WTC11 (cell line): Measurements from ENCODE around the gene ZBTB39. TPM values are rescaled to one million over a fixed set of nuclear protein-coding genes. Genes with fewer than 3 reads are reported as not detected.

Experiments used
- ATAC-seq: fragments of 200-7000 bp; cut with Tn5 transposase; 2 replicates; pipeline ENCODE4 v1.10.0; 2021; ENCODE audit warnings: mild to moderate bottlenecking, moderate library complexity
- CTCF ChIA-PET: fragments of 300-600 bp; sonication (Branson Sonifier 250); formaldehyde crosslinking; loops from one replicate; lab custom pipeline; 2021; ENCODE audit warnings: antibody characterized with exemption; lab: Charles Lee
- POLR2A ChIA-PET: fragments of 350-600 bp; sonication (Branson Sonifier 250); formaldehyde crosslinking; loops from one replicate; lab custom pipeline; 2021; ENCODE audit warnings: antibody characterized with exemption; lab: Charles Lee
- DNase-seq: peaks from one replicate; pipeline ENCODE4 v3.0.0; 2021; ENCODE audit warnings: low spot score
- H3K27ac Mint-ChIP-seq: 2 replicates; pipeline ENCODE4 v1.8.0; 2021; ENCODE audit warnings: mixed read lengths
- H3K27me3 Mint-ChIP-seq: 2 replicates; pipeline ENCODE4 v1.8.0; 2021; ENCODE audit warnings: low read depth, mild to moderate bottlenecking, moderate library complexity, mixed read lengths
- H3K36me3 Mint-ChIP-seq: 2 replicates; pipeline ENCODE4 v1.8.0; 2021; ENCODE audit warnings: mixed read lengths
- H3K4me1 Mint-ChIP-seq: 2 replicates; pipeline ENCODE4 v1.8.0; 2022; ENCODE audit warnings: mixed read lengths
- H3K4me3 Mint-ChIP-seq: 2 replicates; pipeline ENCODE4 v1.8.0; 2021; ENCODE audit warnings: mild to moderate bottlenecking, moderate library complexity, mixed read lengths
- H3K9me3 Mint-ChIP-seq: 2 replicates; pipeline ENCODE4 v1.8.0; 2021; ENCODE audit warnings: mixed read lengths
- CBFB ChIP-seq: sonication (generic); formaldehyde crosslinking; IDR thresholded peaks from 2 replicates; pipeline ENCODE4 v1.8.1; 2022; ENCODE audit warnings: mild to moderate bottlenecking, low read depth, missing genetic modification reagents
- ESRRA ChIP-seq: sonication (generic); formaldehyde crosslinking; IDR thresholded peaks from 2 replicates; pipeline ENCODE4 v1.8.1; 2022; ENCODE audit warnings: mild to moderate bottlenecking, missing genetic modification reagents, borderline replicate concordance
- IRF2 ChIP-seq: sonication (generic); formaldehyde crosslinking; IDR thresholded peaks from 2 replicates; pipeline ENCODE4 v1.8.0; 2022; ENCODE audit warnings: low read depth, missing genetic modification reagents, borderline replicate concordance
- JAZF1 ChIP-seq: fragments of 250-450 bp; sonication (Bioruptor Pico); IDR thresholded peaks from 2 replicates; pipeline ENCODE4 v1.9.0; 2021; ENCODE audit warnings: moderate library complexity, mild to moderate bottlenecking, inconsistent platforms
- JUN ChIP-seq: sonication (generic); formaldehyde crosslinking; IDR thresholded peaks from 2 replicates; pipeline ENCODE4 v1.8.0; 2023; ENCODE audit warnings: mild to moderate bottlenecking, missing genetic modification reagents
- NR1H2 ChIP-seq: sonication (generic); formaldehyde crosslinking; IDR thresholded peaks from 2 replicates; pipeline ENCODE4 v1.9.0; 2021; ENCODE audit warnings: mild to moderate bottlenecking, moderate library complexity, missing genetic modification reagents
- SMAD3 ChIP-seq: sonication (generic); formaldehyde crosslinking; IDR thresholded peaks from 2 replicates; pipeline ENCODE4 v1.8.0; 2022; ENCODE audit warnings: missing genetic modification reagents, mild to moderate bottlenecking, borderline replicate concordance
- STAT6 ChIP-seq: sonication (generic); formaldehyde crosslinking; conservative IDR thresholded peaks from 2 replicates; pipeline ENCODE4 v1.8.1; 2023; ENCODE audit warnings: mild to moderate bottlenecking, low read depth, missing genetic modification reagents, moderate library complexity
- USF1 ChIP-seq: sonication (generic); formaldehyde crosslinking; IDR thresholded peaks from 2 replicates; pipeline ENCODE4 v1.8.0; 2022; ENCODE audit warnings: mild to moderate bottlenecking, missing genetic modification reagents
- ZNF219 ChIP-seq: sonication (generic); formaldehyde crosslinking; IDR thresholded peaks from 2 replicates; pipeline ENCODE4 v1.8.0; 2023; ENCODE audit warnings: missing genetic modification reagents, mild to moderate bottlenecking, borderline replicate concordance
- ZNF263 ChIP-seq: sonication (generic); formaldehyde crosslinking; IDR thresholded peaks from 2 replicates; pipeline ENCODE4 v1.8.1; 2022; ENCODE audit warnings: low read depth, mild to moderate bottlenecking, moderate library complexity, missing genetic modification reagents
- ZNF512 ChIP-seq: sonication (generic); formaldehyde crosslinking; IDR thresholded peaks from 2 replicates; pipeline ENCODE4 v1.8.1; 2022; ENCODE audit warnings: missing genetic modification reagents, borderline replicate concordance
- ZSCAN18 ChIP-seq: fragments of 250-450 bp; sonication (Bioruptor Pico); IDR thresholded peaks from 2 replicates; pipeline ENCODE4 v2.1.2; 2022; ENCODE audit warnings: mild to moderate bottlenecking, moderate library complexity
- total RNA-seq: library from RNA; stranded (reverse); gene quantifications from 3 replicates; pipeline ENCODE4 v1.2.3, GENCODE V29; 2021
- TF ChIP-seq, protein P1 (sequence below): sonication (generic); formaldehyde crosslinking; IDR thresholded peaks from 2 replicates; pipeline ENCODE4 v1.8.1; 2022; ENCODE audit warnings: mild to moderate bottlenecking, moderate library complexity, missing genetic modification reagents
- TF ChIP-seq, protein P2 (sequence below): fragments of 250-450 bp; sonication (Bioruptor Pico); conservative IDR thresholded peaks from 2 replicates; pipeline ENCODE4 v1.9.0; 2021; ENCODE audit warnings: mild to moderate bottlenecking
- TF ChIP-seq, protein P3 (sequence below): sonication (generic); formaldehyde crosslinking; IDR thresholded peaks from 2 replicates; pipeline ENCODE4 v1.8.1; 2022; ENCODE audit warnings: low read depth, mild to moderate bottlenecking, moderate library complexity, missing genetic modification reagents, borderline replicate concordance

The ZBTB39 gene
- total RNA-seq, 1 experiment from 2014 or later = 20.2 TPM

GRCh38 chr12:57000393-57000792, 6.0 kb downstream of the ZBTB39 start (continued):
- no peak for TF ChIP-seq JAZF1
- TF ChIP-seq, all 79 proteins: peak for 0

DNA sequence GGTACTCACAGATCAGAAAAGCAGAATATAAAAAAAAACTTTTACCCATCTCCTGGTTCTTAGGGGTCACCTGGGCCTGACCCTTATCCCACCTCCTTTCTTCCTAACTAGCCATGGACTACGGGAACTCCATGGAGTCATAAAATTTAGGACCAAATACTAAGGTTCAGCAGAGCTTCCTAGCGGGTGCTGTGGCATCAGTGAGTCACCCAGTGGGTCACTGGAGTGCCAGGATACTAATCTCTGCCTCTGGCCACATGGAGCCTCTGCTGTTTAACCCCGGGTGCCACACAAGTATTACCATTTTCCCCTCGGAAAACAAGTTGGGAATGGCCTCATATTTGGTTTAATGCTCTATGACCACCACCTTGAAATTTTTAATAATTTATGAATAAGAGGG, 6.9 kb downstream of the ZBTB39 start:
- ChIA-PET CTCF (interaction anchor here (1.0 to 2.6 kb wide), 3 partner anchors 11 to 14 kb away, joined by 3 to 52 read pairs (median 4); no protein-coding TSS in a partner anchor), POLR2A (no interaction called here)
- Mint-ChIP-seq H3K36me3 (peaks cover 35% of the 10 kb centered on the region), H3K4me3 (no peak overlapping the region), H3K9me3 (no peaks in the 10 kb centered on the region), H3K4me1 (peaks cover 4% of the 10 kb centered on the region; the same call in 1 of the 2 replicates), H3K27ac (no peak overlapping the region), H3K27me3 (no peaks in the 10 kb centered on the region)
- TF ChIP-seq ZNF263 (CRISPR knock-in tag) = no peak
- TF ChIP-seq JUN = no peak
- no peak for TF ChIP-seq CBFB (CRISPR knock-in tag)
- TF ChIP-seq SMAD3 = no peak
- TF ChIP-seq, protein P1, sequence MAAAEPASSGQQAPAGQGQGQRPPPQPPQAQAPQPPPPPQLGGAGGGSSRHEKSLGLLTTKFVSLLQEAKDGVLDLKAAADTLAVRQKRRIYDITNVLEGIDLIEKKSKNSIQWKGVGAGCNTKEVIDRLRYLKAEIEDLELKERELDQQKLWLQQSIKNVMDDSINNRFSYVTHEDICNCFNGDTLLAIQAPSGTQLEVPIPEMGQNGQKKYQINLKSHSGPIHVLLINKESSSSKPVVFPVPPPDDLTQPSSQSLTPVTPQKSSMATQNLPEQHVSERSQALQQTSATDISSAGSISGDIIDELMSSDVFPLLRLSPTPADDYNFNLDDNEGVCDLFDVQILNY = no peak
- no peak for TF ChIP-seq ZNF219 (CRISPR knock-in tag)
- TF ChIP-seq, protein P2, sequence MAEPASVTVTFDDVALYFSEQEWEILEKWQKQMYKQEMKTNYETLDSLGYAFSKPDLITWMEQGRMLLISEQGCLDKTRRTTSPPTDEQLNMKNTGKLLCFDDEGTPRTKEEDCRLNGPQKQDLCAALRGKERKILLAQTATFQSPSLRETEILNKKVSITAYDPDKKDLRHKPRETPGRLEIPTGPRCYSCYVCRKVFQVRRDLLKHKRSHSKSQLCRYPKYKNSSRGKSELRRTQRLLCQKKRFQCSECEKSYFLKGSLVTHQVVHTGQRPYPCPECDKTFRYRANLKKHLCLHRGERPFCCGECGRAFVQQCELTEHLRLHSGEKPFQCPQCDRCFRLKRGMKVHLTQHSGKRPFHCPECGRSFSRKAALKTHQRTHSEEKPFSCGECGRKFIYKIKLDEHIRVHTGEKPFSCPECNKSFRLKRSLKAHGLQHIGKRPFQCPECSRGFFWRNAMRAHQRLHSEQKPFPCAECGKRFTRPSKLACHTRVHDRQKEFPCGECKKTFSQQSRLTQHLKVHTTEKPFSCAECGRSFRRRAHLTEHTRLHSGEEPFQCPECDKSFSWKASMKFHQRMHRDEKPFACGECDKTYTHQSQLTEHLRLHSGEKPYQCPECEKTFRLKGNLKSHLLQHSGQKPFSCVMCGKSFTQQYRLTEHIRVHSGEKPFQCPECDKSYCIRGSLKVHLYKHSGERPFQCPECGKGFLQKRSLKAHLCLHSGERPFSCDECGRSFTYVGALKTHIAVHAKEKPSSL = no peak
- no peak for TF ChIP-seq IRF2 (CRISPR knock-in tag)
- TF ChIP-seq NR1H2 (CRISPR knock-in tag) = no peak
- TF ChIP-seq, protein P3, sequence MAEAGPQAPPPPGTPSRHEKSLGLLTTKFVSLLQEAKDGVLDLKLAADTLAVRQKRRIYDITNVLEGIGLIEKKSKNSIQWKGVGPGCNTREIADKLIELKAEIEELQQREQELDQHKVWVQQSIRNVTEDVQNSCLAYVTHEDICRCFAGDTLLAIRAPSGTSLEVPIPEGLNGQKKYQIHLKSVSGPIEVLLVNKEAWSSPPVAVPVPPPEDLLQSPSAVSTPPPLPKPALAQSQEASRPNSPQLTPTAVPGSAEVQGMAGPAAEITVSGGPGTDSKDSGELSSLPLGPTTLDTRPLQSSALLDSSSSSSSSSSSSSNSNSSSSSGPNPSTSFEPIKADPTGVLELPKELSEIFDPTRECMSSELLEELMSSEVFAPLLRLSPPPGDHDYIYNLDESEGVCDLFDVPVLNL (CRISPR knock-in tag) = no peak
- no peak for TF ChIP-seq ESRRA
- no peak for TF ChIP-seq ZSCAN18 (CRISPR knock-in tag)
- TF ChIP-seq USF1 (CRISPR knock-in tag) = no peak
- TF ChIP-seq ZNF512 (CRISPR knock-in tag) = no peak
- no peak for TF ChIP-seq STAT6 (CRISPR knock-in tag)
- DNase-seq (no peak), ATAC-seq (no peak)
